Stimulated activated CD4-positive, alpha-beta T cell treated with anti-CD3 and anti-CD28 coated beads, Interleukin-1b, Interleukin-23, amount 100 ng/mL, for 1 hour (primary cell): ENCODE data around the gene PDE4D.
"Not testable (repeated sequence)": the region's sequence is repeated elsewhere in the genome, so short reads cannot be mapped to it uniquely, and the experiment has no call there.

Experiments used
- DNase-seq, 2 donors: peaks; one replicate each; pipeline ENCODE4 v3.0.0-alpha.2; 2020; ENCODE audit warnings: low read depth in 2 of 2

The PDE4D gene

DNA sequence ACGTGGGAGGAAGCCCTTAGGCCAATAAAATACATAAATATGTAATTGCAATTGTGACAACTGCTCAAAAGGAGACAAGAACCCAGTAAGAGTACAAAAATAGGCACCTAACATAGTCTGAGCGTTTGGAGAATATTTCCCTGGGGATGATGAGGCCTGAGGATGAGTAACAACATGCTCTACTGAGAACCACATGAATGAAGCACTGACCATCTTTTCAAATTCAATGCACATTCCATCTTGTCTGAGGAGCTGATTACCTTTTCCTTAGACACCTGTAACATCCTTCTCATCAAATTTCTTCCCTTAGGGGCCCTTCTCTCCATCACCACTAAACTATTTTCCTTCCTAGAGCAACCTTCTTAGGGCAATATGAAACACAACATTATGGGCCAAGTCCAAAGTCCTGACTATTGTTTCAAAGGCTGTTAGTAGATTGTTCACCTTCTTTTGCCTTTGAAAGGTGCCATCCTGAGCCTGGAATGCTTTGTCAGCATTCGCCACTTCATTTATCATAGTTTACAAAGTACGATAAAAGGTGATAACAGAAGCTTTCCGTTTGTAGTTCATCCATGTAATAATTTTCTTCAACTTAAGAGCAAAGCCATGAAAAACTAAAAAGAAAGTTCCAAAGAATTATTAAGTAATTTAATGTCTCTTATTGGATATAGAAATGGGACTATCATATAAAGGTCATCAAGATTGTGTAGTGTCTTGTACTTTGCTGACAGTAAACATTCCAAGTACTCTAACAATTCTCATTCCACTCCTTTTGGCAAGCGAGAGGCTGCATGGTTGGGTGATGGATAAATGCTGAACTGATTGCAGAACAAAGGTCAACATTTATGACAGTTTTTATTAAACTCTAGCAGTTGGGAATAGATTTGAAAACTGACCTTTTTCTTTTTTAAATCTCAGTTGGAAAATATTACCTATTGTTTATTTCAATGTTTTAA, 471.3 kb downstream of the PDE4D start:
- DNase-seq = no peak

DNA sequence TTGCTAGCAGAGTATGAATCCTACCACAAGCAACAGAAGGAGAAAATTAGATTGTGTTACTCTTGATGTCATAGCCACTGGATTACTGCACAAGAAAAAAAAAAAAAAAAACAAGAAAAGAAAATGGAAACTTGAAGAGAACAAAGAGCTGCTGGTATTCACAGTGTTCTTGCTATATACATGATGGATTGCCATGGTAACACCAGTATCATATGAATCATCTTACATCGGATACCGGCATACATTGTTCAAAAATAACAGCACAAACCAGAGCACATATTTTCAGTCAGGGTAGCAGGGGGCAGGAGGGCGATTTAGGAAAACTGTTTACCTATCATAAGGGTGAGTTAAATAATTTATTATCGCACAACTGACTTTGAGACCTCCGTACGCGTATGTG, 472.9 kb downstream of the PDE4D start:
- no peak for DNase-seq

DNA sequence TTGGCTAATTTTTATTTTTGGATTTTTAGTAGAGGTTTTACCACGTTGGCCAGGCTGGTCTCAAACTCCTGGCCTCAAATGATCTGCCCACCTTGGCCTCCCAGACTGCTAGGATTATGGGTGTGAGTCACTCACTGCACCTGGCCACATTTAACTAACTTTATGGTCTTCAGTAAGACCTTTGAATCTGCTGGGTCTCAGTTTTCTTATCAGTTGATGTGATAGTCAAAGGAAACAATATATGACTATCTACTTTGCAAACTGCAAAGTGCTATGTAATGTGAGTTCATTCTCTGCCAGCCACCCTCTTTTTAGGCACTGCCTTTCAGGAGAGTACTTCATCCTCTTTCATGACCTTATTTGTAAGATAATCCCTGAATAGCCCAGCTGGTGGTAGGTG, 474.7 kb downstream of the PDE4D start:
- no peak for DNase-seq

DNA sequence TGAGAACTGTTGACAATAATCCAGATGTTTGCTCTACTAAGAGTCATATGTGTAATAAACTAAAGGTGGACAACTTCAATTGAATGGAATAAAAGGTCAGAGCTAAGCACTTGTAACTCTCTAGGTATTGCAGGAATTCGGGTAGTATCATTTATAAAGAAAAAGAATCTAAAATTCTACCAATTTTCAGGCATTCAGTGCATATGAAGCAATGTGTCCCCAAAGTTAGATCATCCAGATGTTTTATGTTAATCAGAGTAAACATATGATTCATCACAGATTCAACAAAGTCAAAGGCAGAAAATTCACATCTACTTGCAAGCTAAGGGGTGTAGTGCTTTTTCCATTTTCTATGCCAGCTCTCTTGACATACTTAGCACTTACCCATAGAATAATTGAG, 477.1 kb downstream of the PDE4D start:
- no peak for DNase-seq

DNA sequence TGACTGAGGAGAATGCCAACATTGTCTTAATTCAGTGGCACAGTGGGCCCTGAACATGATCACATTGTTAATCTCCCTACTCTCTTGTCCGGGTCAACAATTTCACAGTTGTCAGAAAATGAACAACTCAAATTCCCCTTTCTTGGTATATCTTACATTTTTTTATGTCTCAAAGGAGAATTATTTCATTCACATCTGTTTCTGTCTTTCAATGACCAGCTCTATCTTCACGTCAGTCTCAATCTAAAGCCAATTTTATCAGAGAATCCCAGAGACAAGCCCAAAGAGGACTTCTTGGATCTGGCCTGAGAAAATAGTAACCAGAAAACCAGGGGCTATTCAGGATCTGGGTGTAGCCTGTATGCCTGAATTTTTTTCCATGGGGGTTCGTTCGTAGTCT, 477.5 kb downstream of the PDE4D start:
- no peak for DNase-seq

DNA sequence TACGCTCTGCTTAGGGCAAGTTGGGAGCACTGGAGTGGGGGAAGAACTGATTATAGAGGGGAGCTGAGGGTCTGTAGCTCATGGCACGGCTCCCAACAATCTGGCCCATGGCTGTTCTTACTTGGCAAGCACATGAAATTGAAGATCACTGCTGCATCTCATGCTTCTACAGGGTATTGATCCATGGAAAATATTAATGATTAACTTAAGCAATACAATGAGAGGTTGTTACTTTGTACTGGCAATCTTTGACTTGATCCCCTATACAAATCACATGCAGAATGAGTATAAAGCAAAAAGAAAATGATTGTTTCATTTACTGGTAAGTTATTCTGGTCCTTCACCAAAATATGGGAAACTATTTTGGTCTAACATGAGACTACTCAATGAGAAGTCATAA, 481.1 kb downstream of the PDE4D start:
- no peak for DNase-seq

DNA sequence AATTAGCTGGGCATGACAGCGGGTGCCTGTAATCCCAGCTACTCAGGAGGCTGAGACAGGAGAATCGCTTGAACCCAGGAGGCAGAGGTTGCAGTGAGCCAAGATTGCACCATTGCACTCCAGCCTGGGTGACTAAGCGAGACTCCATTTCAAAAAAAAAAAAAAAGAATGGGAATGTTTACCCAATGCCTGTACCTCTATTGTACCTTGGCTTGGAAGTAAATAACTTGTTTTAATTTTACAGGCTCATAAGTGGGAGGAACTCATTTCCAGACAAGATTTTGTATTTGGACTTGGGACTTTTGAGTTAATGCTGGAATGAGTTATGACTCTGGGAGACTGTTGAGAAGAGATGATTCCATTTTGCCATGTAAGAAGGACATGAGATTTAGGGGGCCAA, 484.5 kb downstream of the PDE4D start:
- DNase-seq = not testable (repeated sequence)

DNA sequence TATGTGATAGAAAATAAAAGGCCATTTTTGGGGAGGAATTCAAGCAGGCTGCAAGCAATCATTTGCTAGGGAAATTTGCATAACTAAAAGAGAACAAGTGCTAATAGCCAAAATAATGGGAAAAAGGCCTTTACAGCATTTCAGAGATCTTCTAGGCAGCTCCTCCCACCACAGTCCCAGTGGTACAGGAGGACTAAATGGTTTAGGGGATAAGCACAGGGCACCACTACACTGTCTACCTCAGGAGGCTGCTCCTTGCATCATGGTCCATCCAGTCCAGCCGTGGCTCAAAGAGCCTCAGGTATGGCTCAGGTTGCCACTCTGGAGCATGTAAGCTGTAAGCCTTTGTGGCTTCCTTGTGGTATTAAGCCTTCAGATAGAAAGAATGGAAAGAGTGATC, 485.6 kb downstream of the PDE4D start:
- no peak for DNase-seq

DNA sequence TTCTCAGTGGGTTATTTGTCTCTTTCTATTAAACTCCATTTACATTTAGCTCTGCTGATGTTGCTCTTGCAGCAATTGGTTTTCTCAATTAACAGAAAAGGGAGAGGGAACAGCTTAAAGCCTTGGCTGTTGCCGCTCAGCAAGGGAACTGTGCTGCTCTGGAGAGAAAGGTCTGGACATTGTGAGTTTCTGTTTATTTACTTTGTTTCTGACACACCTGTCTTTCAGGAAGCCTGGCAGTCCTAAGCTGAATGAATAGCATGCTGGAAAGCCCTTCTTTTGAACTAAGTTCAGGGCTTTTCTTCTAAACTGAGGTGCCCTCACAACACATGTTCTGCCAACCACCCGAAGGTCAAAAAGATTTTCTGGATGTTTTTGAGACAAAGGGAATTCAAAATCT, 491.9 kb downstream of the PDE4D start:
- no peak for DNase-seq

DNA sequence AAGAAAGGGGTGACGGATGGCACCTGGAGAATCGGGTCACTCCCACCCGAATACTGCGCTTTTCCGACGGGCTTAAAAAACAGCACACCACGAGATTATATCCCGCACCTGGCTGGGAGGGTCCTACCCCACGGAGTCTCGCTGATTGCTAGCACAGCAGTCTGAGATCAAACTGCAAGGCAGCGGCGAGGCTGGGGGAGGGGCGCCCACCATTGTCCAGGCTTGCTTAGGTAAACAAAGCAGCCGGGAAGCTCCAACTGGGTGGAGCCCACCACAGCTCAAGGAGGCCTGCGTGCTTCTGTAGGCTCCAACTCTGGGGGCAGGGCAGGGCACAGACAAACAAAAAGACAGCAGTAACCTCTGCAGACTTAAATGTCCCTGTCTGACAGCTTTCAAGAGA, 498.6 kb downstream of the PDE4D start:
- not testable (repeated sequence) for DNase-seq

DNA sequence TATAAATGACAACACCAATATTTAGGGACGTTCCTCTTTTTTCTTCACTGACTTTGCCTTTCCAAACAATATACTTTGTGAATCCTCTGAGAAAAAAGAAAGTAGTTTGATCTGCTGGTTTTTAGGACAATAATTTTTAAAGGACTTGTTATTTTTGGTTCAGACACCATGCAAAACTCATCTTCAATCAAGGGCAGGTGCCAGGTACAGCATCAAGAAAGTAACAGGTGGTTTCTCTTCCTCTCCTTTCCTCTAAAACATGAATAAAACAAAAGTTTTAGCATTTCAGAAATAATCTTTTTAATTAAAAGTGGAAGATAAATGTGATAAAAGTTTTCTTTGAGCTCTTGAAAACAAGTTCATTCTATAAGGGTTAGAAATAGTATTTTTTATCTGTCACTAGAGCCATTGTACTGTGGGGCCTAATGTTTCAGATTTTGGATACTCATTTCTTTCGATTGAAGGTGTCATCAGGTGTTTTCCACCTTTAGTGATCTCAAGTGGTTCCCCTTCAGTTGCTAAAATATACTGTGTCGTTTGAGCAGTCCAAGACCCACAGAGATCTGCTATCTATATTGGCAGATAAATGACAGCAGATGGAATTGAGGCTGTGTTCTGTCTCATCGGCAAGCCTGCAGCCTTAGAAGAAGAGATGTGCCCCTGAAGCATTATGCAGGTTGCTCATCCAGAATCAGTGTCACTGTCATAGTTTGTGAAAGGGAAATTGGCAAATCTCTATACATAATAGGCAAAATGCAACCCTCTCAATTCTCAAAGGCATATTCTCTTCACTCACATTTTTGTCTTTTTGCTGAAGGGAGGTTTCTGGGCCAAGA, 499.7 kb downstream of the PDE4D start:
- no peak for DNase-seq

DNA sequence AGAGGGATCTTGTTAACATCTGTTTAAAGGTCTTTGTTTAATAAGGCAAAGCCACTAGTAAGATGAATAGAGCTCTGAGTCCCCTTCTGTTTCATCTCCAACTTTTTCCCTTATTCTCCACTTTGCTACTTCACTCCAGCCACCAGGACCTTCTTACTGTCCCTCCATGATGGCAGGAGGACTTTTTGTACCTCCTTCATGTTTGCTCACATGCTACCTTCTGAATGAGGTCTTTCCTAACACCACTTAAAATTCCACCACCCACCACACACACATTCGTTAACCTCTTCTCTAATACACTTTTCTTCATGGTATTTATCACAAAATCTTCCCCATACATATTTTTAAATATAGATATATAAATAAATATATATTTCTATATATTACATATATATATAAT, 501.9 kb downstream of the PDE4D start:
- no peak for DNase-seq

DNA sequence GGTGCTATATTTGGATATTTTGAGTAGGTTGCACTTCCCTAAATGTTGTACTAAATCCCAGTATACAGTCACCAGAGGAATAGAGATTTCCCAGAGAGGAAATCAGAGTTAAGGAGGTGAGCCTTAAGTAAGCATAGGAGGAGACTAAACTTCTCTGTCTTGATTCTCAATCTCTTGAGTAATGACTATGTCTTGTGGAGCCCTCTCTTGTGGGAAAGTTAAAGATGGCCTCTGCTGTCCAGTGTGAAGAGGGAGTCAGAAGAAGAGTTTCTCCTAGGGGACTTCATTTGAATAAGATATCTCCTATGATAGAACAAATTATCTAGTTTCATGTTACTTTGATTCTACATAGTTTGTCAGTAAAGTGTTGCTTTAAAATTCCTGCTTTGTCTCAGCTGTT, 502.5 kb downstream of the PDE4D start:
- no peak for DNase-seq

DNA sequence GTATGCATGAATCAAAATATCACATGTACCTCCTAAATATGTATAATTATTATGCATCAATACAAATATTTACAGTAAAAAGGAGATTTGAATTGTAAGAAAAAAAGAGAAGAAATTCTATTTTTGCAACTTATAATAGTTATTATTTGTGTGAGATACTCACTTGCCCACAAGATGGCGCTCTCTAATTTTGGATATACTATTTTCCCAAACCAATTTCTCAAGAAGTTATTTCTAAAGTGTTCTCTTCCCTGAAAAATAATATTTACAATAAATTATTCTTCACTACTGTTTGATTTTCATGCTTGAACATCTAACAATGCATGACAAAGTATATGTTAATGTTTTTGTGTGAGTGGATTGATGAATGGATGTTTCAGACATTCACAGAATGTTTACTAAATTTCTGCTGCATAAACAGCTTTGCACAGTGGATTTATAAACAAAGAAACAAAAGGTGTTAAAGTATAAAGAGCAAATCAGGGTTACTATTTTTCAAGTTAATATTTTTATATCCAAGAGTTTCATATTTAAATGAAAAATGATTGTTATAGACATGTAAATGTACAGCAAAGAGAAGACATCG, 503.4 kb downstream of the PDE4D start:
- DNase-seq = no peak

DNA sequence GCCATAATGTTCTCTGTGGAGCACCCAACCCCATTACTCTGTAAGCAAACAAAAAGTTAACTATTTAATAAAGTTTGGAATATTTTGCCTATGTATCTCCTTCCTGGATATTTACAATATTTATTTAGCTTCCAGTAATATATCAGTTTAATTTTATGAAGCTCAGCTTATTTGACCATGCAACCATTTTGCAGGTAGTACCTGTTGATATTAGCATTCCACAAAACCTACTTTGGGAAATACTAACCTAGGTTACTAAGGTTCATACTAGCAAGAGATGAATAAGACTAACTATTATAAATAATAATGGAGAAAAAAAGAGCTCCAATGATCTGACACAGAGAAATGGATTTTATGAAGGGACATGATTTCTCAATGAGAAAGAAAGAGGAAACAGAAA, 506.4 kb downstream of the PDE4D start:
- DNase-seq = no peak

DNA sequence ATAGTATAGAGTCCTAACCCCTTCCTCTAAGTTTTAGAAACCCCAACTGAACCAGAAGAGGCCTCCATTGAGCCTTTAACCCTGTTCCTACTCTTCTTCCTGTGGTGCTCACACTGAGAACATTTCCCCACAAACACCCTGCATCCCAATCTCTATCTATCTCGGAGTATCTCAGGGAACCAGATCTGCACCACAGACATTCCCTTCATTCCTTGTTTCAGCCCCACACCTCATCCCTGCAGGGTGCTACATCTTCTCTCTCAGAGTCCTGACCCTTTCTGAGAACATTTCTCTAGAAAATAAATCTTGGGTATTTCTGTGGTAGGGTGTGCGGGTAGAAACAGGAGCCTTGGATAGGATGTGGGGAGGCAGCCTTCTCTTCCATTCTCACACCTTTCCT, 507.8 kb downstream of the PDE4D start:
- DNase-seq = no peak

DNA sequence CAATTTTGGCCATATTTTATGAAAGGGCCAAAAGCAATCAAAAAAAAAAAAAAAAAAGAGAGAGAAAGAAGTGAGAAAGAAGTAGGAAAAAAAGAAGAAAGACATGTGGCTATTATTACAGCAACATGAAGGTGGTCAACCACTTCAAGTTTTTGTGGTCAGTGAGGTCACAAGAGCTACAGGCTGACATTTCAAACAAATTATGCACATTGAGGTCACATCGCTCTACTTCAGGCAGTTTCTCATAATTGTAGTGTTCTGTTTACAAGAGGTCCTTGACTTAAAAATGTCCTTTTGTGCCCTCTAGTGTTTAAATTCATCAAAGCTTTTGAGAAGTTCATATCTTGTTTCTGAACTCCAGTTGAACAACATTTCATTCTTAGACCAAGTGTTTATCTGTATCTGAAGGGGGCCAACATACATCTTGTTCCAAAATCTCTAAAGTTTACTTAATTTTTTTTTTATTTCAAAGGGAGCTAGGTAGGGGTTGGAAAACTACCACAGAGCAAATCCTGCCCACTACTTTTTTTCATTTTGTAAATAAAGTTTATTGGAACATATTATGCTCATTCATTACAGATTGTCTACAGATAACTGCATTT, 513.1 kb downstream of the PDE4D start:
- no peak for DNase-seq

DNA sequence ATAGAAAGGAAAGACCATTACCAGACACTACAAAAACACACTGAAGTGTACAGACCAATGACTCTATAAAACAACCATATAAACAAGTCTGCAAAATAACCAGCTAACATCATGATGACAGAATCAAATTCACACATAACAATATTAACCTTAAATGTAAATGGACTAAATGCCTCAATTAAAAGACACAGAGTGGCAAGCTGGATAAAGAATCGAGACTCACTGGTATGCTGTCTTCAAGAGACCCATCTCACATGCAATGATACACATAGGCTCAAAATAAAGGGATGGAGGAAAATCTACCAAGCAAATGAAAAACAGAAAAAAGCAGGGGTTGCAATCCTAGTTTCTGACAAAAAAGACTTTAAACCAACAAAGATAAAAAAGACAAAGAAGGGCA, 519.5 kb downstream of the PDE4D start:
- DNase-seq = not testable (repeated sequence)

DNA sequence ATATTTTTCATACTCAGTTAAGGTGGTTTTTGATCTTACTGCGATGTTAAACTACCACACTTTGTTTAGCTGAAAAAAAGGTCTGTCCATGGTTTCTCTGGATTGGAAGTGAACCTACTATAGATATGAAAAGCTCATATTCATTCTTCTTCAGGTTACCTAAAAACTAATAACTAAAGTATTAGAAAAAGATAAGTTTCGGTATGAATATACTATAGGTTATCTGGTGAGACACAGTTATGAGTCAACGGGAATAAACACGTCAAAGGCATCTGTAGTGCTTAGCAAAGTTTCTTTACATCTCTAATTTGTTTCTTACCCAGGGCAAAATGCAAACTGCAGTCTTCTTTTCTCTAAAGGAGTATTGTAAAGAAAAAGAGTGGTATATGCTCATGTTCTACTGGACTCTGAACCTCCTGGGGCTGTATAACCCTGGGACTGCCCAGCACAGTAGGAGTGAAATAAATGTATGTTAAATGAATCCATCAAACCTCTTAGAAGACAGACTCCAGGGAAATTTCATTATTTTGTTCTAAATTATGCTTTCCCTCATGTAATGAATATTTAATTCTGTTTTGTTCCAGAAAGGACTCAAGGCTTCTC, 521.9 kb downstream of the PDE4D start:
- DNase-seq = no peak

DNA sequence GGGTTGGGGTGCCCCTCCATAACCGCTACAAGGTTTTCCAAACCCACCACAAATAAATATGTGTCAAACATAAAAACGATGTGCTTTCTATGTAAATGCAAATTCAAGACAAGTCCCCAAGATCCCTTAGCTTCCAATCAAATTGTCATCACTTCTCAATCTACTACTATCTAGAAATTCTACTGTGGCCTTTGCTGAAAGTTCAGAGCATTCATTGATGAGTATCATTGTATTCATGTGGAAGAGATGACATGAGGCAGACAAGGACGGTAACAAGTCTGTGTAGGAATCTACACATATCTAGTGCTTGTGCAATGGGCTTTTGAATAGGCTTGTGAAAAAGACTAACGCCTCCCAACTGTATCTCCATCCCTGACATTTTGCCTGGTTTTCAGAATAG, 524.6 kb downstream of the PDE4D start:
- no peak for DNase-seq

DNA sequence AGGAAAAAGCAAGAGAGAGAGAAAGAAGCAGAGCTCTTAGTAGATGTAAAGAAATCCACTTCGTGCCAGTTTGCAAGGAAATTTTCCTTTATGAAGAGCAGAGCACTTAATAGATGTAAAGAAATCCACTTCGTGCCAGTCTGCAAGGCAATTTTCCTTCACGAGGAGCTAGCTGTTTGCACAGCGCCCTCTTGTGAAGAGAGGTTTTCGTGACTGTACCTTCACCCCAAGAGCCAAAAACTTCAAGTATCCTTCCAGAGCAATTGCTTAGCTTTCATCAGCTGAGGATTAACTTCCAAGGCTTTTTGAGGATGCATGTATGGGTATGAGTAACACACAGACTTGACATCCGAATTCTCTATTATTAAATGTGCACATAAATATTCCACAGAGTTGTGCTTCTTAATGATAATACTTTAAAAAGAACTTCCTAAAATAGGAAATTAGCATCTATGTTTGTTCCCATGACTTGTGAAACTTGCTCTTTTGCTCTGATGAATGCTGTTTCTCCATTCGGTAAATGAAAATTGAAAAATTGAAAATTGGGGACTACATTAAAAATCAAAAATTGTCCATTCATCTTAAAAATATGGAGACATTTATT, 525.6 kb downstream of the PDE4D start:
- DNase-seq = peak in 1 of 2 donors; percentile 12
